Smooth muscle cell of the umbilical artery (primary cell): ENCODE measurements around the gene GTPBP4. TPM values are rescaled to one million over a fixed set of nuclear protein-coding genes. Genes with fewer than 3 reads are reported as not detected.

ENCODE experiments used
- total RNA-seq: library from RNA; depleted of rRNA; stranded (reverse); fragments of >200 nt; gene quantifications from 2 replicates; pipeline ENCODE4 v1.2.3, GENCODE V29; 2014

GTPBP4 gene
- 35.6 and 74.2 TPM in 2 replicates for total RNA-seq

DNA sequence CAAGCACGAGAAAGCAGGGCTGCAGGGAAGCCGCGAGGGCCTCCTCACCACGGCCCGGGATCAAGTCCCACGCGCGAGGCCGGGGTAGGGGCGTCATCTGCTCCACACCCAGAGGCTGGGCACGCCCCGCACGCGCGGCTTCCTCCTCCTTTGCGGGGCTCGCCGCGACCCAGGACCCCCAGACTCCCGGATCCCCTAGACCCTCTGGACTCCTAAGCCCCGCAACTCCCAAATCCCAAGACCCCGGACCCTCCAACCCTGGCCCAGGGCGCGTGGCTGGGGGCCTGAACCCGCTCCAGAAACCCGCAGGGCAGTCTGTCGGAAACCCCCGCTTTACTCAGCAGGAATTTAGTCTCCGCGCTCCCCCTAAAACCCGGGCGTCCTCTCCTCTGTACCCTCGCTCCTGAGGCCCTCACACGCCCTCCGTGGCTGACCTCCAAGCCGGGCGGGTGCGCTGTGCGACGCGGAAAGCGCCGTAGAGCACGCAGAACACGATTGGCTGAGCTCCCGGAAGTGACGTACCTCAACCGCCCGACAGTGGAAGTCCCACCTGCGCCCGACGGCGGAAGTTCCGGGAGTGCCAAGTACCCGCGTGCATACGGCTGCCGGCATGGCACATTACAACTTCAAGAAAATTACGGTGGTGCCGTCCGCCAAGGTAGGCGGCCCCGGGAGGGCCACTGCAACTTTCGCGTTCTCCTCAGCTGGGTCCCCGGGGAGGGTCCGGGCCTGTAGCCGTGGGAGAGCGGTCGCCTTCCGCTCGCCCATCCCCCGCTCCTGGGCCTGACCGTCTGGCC, at the start of gene GTPBP4:
GTPBP4 (plus strand) TSS at position 565 of the 797 bp plus-strand sequence; CDS start at position 611, 46 bp downstream.

GRCh38 chr10:1025683-1026082, 37.4 kb downstream of the GTPBP4 start, which contains the start of gene IDI2:
IDI2 (minus strand) TSS chr10:1025859; CDS start chr10:1024723, 1,136 bp downstream.

GRCh38 chr10:1048732-1049424, 60.6 kb downstream of the GTPBP4 start, which contains the start of gene IDI1:
IDI1 (minus strand) TSS chr10:1049119; CDS start chr10:1049003, 116 bp downstream.

DNA sequence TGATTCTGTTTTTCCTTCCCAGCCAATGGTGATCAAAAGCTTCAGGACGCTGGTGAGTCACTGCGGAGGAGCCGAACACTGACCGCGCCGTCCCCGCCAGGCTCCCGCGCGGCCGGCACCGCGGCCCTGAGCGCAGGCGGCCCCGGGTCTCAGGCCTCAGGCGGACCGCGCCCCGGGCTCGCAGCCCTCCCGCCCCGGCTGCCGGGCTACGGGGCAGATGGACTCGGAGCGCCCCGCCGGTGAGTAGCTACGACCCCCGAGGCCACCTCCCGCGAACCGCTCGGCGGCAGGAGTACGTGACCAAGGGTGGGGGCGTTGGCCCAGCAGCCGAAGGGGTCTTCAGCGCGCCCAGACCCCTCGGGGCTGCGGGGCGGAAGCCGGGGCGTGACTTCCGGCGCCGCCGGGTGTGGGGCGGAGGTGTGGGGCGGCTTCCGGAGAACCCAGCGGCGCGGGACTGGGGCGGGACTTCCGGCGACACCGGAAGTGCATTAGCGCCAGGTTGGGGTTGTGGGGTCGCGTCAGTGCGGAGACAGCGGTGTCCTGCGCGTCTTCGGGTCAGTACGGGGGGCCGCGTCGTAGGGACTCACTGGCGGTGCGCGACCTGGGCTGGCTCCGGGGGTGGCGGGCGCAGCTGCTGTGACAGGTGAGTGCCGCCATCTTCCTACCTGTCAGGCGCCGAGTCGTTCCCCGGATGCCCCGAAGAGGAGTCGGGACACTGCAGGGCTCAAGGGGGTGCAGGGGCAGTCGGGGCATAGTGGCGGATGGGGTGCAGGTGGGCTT, 68.3 kb downstream of the GTPBP4 start, which contains the start of gene WDR37:
WDR37 (plus strand) TSS at position 60 of the 780 bp plus-strand sequence. CDS start 15,771 bp downstream, outside the sequence.

Other genes with a start within 250 kb of the GTPBP4 start
- gene LARP4B, start 56.7 kb upstream of the GTPBP4 start, total RNA-seq, result 19.9 and 36.5 TPM in 2 replicates
- not detected in 2 replicates for gene IDI2, start 37.4 kb downstream of the GTPBP4 start, total RNA-seq
- gene IDI1, start 60.7 kb downstream of the GTPBP4 start, total RNA-seq, result 144 and 152 TPM in 2 replicates
- 16.3 and 28.7 TPM in 2 replicates for gene WDR37, start 68.0 kb downstream of the GTPBP4 start, total RNA-seq